ENCODE results near the gene RMND1.
A peak's percentile ranks its signal among the peaks of the same experiment; 100 is the strongest.

RMND1 gene

GRCh38 chr6:151414641-151415260, 37.2 kb downstream of the RMND1 start:
- no peak for DNase-seq (ENCODE audit: low spot score)

- DNase-seq (ENCODE audit: low spot score): no peak
These were observed 38.4 kb downstream of the RMND1 start for GRCh38 chr6:151413372-151414145.

GRCh38 chr6:151412909-151413308, 39.0 kb downstream of the RMND1 start:
- DNase-seq (ENCODE audit: low spot score): peak; percentile 27

GRCh38 chr6:151409679-151410078, 42.2 kb downstream of the RMND1 start:
- DNase-seq (ENCODE audit: low spot score): no peak

- no peak for DNase-seq (ENCODE audit: low spot score)
These were observed 42.7 kb downstream of the RMND1 start for GRCh38 chr6:151409260-151409659.

- no peak for DNase-seq (ENCODE audit: low spot score)
These were observed 43.1 kb downstream of the RMND1 start for GRCh38 chr6:151408858-151409257.

- DNase-seq (ENCODE audit: low spot score): no peak
These were observed 48.0 kb downstream of the RMND1 start for GRCh38 chr6:151403919-151404308.

GRCh38 chr6:151402228-151402627, 49.7 kb downstream of the RMND1 start:
- no peak for DNase-seq (ENCODE audit: low spot score)

- DNase-seq (ENCODE audit: low spot score): no peak
These were observed 51.5 kb downstream of the RMND1 start for GRCh38 chr6:151400473-151400872.

- DNase-seq (ENCODE audit: low spot score): no peak
These were observed 52.2 kb downstream of the RMND1 start for GRCh38 chr6:151399679-151400078.

GRCh38 chr6:151393410-151393809, 58.5 kb downstream of the RMND1 start:
- no peak for DNase-seq (ENCODE audit: low spot score)

GRCh38 chr6:151392427-151392826, 59.5 kb downstream of the RMND1 start:
- no peak for DNase-seq (ENCODE audit: low spot score)

- DNase-seq (ENCODE audit: low spot score): peak; percentile 71
These were observed 60.2 kb downstream of the RMND1 start, which contains the start of gene ZBTB2 for GRCh38 chr6:151391471-151392413. Gene ZBTB2, minus strand, starts transcription at chr6:151391559. Its CDS starts 17,922 bp downstream, at chr6:151373637.

GRCh38 chr6:151390851-151391470, 61.0 kb downstream of the RMND1 start:
- peak; percentile 36 for DNase-seq (ENCODE audit: low spot score)

- peak; percentile 99 for DNase-seq (ENCODE audit: low spot score)
These were observed 61.6 kb downstream of the RMND1 start for GRCh38 chr6:151390276-151390850.

GRCh38 chr6:151389618-151390275, 62.2 kb downstream of the RMND1 start:
- DNase-seq (ENCODE audit: low spot score): peak; percentile 86

GRCh38 chr6:151388997-151389617, 62.8 kb downstream of the RMND1 start:
- no peak for DNase-seq (ENCODE audit: low spot score)

- DNase-seq (ENCODE audit: low spot score): no peak
These were observed 63.7 kb downstream of the RMND1 start for GRCh38 chr6:151388236-151388635.

GRCh38 chr6:151387175-151387970, 64.6 kb downstream of the RMND1 start:
- DNase-seq (ENCODE audit: low spot score): no peak

- no peak for DNase-seq (ENCODE audit: low spot score)
These were observed 66.7 kb downstream of the RMND1 start for GRCh38 chr6:151385177-151385576.

All from pons (tissue), 1 donor.